Testis (tissue), 3 donors: ENCODE measurements around the gene TOPORS. TPM values are rescaled to one million over a fixed set of nuclear protein-coding genes. Genes with fewer than 3 reads are reported as not detected.
"Not testable (repeated sequence)": the region's sequence is repeated elsewhere in the genome, so short reads cannot be mapped to it uniquely, and the experiment has no call there.

Experiments
- DNase-seq: peaks from one replicate; pipeline ENCODE4 v3.0.0-alpha.2; 2019
- H3K27ac ChIP-seq, 2 donors: fragments of 200-600 bp; sonication (generic); one replicate each; pipeline ENCODE4 v1.5.1; 2019
- H3K27me3 ChIP-seq: fragments of 200-600 bp; sonication (generic); one replicate; pipeline ENCODE4 v1.5.1; 2019
- H3K36me3 ChIP-seq: fragments of 200-600 bp; sonication (generic); one replicate; pipeline ENCODE4 v1.5.1; 2017; ENCODE audit warnings: low read depth; ENCODE audit errors: missing control alignments
- H3K4me1 ChIP-seq: fragments of 200-600 bp; sonication (generic); one replicate; pipeline ENCODE4 v1.5.1; 2019
- H3K4me3 ChIP-seq, 2 donors: fragments of 200-600 bp; sonication (generic); one replicate each; pipeline ENCODE4 v1.5.1; 2017 to 2019
- H3K9me3 ChIP-seq: fragments of 200-600 bp; sonication (generic); one replicate; pipeline ENCODE4 v1.5.1; 2017
- POLR2A ChIP-seq: fragments of 450-650 bp; IDR thresholded peaks from one replicate; pipeline ENCODE4 v1.6.1; 2017; ENCODE audit warnings: antibody characterized with exemption, mild to moderate bottlenecking, moderate library complexity
- WGBS, 2 donors: methylation state at CpG; one replicate each; pipeline ENCODE4 v1.1.5; 2018; 5-methylcytosine and 5-hydroxymethylcytosine counted together
- intact Hi-C: fragments of 100-400 bp; cut with DNase I; formaldehyde crosslinking; loops from one replicate; pipeline ENCODE4 v1.15.1; 2023; ENCODE audit warnings: low total_unique reads
- polyA plus RNA-seq: library from polyadenylated mRNA; stranded (reverse); fragments of 350-450 nt; fragmentation: Illumina TruSeq; extraction: RNeasy Lipid Tissue Mini Kit (QIAGEN cat#74804); gene quantifications from one replicate; pipeline ENCODE4 v1.2.3, GENCODE V29; 2014; ENCODE audit warnings: low read depth, low replicate concordance; ENCODE audit not compliant: insufficient read depth
- total RNA-seq, 2 donors: library from RNA; depleted of rRNA; stranded (reverse); fragments of >200 nt; gene quantifications; one replicate each; pipeline ENCODE4 v1.2.3, GENCODE V29; 2016
- TF ChIP-seq, protein P1 (sequence below), 3 experiments: fragments of 450-650 bp in 2 of 3; fragments of 200-600 bp in 1 of 3; sonication (generic) in 1 of 3; IDR thresholded peaks; one replicate each; pipeline ENCODE4 v1.5.1; 2016 to 2019; ENCODE audit warnings: antibody characterized with exemption in 3 of 3, mild to moderate bottlenecking in 2 of 3, moderate library complexity in 1 of 3

The TOPORS gene
- total and polyA plus RNA-seq, 3 donors from 2014 or later, result 10.8 to 35.9 (median 35.4) TPM

DNA sequence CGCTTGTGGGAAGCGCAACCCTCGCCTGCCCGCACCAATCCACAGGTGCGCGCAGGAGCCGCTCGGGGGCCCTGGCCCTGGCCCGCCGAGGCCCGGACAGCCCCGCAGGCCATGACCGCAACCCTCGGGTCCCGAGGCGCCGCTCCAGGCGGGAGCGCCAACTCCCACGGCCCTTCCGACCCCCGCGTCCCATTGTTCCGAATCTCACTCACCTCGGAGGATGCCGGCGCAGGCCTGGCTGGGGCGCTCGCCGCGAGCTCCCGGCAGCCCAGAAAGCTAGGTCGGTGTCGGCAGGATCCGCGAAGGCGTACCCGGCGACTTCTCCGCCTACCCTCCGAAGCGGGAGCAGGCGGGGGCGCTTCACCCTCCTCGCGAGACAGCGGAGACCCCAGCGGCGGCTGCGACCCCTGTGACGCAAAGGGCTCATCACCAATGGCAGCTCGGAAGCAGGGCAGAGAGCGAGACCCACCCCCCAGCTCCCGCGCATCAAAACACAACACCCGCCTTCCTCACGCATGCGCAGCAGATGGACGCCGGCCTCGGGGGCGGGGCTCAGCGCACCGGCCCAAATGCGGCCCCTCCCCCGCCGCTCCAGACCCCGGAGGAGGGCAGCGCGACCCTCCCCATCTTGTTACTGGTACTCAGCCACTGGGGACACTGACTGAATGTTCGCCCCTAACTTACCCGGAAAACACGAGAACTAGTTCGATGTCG, 1.7 kb downstream of the TOPORS start:
- peak overlapping the region; percentile 73 to 95 for H3K4me3 ChIP-seq
- no peaks in the 10 kb centered on the region for H3K27me3 ChIP-seq
- no peaks in the 10 kb centered on the region for H3K9me3 ChIP-seq
- TF ChIP-seq, protein P1, sequence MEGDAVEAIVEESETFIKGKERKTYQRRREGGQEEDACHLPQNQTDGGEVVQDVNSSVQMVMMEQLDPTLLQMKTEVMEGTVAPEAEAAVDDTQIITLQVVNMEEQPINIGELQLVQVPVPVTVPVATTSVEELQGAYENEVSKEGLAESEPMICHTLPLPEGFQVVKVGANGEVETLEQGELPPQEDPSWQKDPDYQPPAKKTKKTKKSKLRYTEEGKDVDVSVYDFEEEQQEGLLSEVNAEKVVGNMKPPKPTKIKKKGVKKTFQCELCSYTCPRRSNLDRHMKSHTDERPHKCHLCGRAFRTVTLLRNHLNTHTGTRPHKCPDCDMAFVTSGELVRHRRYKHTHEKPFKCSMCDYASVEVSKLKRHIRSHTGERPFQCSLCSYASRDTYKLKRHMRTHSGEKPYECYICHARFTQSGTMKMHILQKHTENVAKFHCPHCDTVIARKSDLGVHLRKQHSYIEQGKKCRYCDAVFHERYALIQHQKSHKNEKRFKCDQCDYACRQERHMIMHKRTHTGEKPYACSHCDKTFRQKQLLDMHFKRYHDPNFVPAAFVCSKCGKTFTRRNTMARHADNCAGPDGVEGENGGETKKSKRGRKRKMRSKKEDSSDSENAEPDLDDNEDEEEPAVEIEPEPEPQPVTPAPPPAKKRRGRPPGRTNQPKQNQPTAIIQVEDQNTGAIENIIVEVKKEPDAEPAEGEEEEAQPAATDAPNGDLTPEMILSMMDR (IDR thresholded peaks at IDR 0.05), result peak in 1 of 3 experiments; percentile 2
- TF ChIP-seq POLR2A, result no peak
- 0% methylated on average over 7 to 50 of the region's 75 CpGs for WGBS, 2 donors
- H3K36me3 ChIP-seq, result peaks cover 3% of the 10 kb centered on the region
- H3K4me1 ChIP-seq, result peaks cover 20% of the 10 kb centered on the region
- peak; percentile 98 for DNase-seq
- intact Hi-C loops, result no loop called here
- H3K27ac ChIP-seq, result peak overlapping the region; percentile 93 to 98

DNA sequence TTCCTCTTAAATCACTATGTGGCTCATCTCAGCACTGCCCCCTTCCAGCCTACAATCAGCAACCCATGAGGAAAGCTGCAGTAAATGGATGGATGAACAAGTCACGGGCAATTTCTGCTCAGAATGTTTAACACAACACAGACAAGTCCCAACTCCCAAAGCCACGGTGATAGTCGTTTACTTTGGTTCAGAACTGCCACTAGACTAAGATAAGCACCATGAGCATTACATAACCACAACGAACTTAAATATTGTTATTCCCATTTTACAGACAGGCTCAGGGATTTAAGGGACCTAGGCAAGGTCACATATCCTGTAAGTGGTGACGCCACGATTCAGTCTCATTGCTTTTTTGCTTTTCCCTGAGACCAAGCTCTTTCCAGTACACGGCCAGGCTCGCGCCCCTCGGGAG, 2.2 kb downstream of the TOPORS start:
- TF ChIP-seq, protein P1 (IDR thresholded peaks at IDR 0.05), result no peak
- no peak for TF ChIP-seq POLR2A
- intact Hi-C loops, result no loop called here
- WGBS, 2 donors, result 1 to 3% methylated on average over 10 of the region's 10 CpGs
- Histone ChIP-seq H3K4me1 (peaks cover 20% of the 10 kb centered on the region), H3K36me3 (peaks cover 3% of the 10 kb centered on the region), H3K27me3 (no peaks in the 10 kb centered on the region), H3K27ac (peak overlapping the region; percentile 93 to 98), H3K4me3 (peak overlapping the region; percentile 73 to 95), H3K9me3 (no peaks in the 10 kb centered on the region)
- DNase-seq, result peak; percentile 59

DNA sequence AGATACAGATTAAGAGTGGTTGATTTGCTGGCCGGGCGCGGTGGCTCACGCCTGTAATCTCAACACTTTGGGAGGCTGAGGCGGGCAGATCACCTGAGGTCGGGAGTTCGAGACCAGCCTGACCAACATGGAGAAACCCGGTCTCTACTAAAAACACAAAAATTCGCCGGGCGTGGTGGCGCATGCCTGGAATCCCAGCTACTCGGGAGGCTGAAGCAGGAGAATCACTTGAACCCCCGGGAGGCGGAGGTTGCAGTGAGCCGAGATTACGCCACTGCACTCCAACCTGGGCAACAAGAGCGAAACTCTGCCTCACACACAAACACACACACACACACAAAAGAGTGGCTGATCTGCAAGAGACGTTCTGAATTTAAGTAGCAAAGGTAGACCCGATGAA, 4.2 kb downstream of the TOPORS start:
- WGBS, 2 donors, result 58 to 61% methylated on average over 18 to 20 of the region's 20 CpGs
- H3K27me3 ChIP-seq, H3K9me3 ChIP-seq, H3K36me3 ChIP-seq, H3K4me3 ChIP-seq, H3K27ac ChIP-seq, intact Hi-C loops, DNase-seq: not testable (repeated sequence)
- H3K4me1 ChIP-seq, result peaks cover 22% of the 10 kb centered on the region

DNA sequence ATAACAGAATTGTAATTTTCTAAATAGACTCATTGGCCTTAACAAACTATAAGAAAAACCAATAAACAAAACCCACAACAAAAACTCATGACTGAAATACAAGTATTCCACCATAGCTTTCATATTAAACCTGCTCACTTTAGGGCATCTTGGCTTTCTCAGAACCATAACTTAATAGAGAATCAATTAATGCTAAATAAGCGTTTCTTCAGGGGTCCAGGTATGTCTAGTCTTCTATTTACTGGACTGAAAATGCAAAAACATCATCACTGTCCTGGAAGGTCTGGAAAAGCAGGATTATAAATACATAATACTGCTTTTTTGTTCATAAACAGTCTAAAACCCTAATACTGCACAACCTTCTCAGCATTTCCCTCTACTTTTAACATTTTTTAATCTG, 6.5 kb downstream of the TOPORS start:
- Histone ChIP-seq H3K27me3 (no peaks in the 10 kb centered on the region), H3K36me3 (peaks cover 3% of the 10 kb centered on the region), H3K27ac (no peak overlapping the region), H3K4me3 (no peak overlapping the region), H3K4me1 (peaks cover 17% of the 10 kb centered on the region), H3K9me3 (no peaks in the 10 kb centered on the region)
- WGBS, 2 donors, result 77 to 87% methylated on average over 1 of the region's 1 CpG
- no peak for DNase-seq
- intact Hi-C loops, result no loop called here
- TF ChIP-seq POLR2A, result no peak
- TF ChIP-seq, protein P1 (IDR thresholded peaks at IDR 0.05), result no peak

DNA sequence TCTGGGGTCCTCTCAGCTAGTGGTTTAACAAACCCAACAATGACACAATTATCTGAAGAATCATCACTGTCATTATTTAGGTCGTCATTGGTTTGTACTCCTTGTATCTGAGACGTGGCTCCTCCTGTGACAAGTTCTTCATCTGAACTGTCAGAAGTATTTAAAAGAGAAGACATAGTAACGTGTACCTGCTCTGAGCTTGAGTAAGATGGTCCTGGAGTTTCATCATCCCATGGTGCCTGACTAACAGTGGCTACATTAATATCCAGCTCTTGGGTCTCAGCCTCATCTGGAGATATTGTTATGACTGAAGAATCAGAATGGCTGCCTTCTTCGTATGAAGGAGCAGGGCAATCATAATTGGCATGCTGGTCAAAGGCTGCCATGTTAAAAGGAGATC, 9.3 kb downstream of the TOPORS start:
- H3K27ac ChIP-seq, result no peak overlapping the region
- H3K36me3 ChIP-seq, result peaks cover 3% of the 10 kb centered on the region
- H3K27me3 ChIP-seq, result no peaks in the 10 kb centered on the region
- H3K4me1 ChIP-seq, result peaks cover 4% of the 10 kb centered on the region
- H3K4me3 ChIP-seq, result no peak overlapping the region
- intact Hi-C loops, result no loop called here
- no peaks in the 10 kb centered on the region for H3K9me3 ChIP-seq
- 88 to 93% methylated on average over 4 of the region's 4 CpGs for WGBS, 2 donors
- TF ChIP-seq, protein P1 (IDR thresholded peaks at IDR 0.05), result no peak
- TF ChIP-seq POLR2A, result no peak
- DNase-seq, result no peak
